H9 (cell line): ENCODE data around the gene BCAR3. TPM values are rescaled to one million over a fixed set of nuclear protein-coding genes. Genes with fewer than 3 reads are reported as not detected.

Experiments used
- DNase-seq: peaks from one replicate; pipeline ENCODE4 v3.0.0-alpha.2; 2017
- H2AFZ ChIP-seq: one replicate; pipeline ENCODE4 v1.6.1; 2013; ENCODE audit warnings: mild to moderate bottlenecking, low read length, control low read depth, moderate library complexity
- H2AK5ac ChIP-seq: 2 replicates; pipeline ENCODE4 v1.6.1; 2013; ENCODE audit warnings: low read length, control low read depth, mixed read lengths; ENCODE audit not compliant: insufficient read length
- H2BK120ac ChIP-seq: one replicate; pipeline ENCODE4 v1.6.1; 2013; ENCODE audit warnings: low read depth, mild to moderate bottlenecking, low read length, control low read depth, inconsistent platforms; ENCODE audit not compliant: poor library complexity, severe bottlenecking
- H2BK12ac ChIP-seq: 2 replicates; pipeline ENCODE4 v1.6.1; 2013; ENCODE audit warnings: low read length, control low read depth, mixed read lengths, low read depth; ENCODE audit not compliant: insufficient read length
- H2BK15ac ChIP-seq: 2 replicates; pipeline ENCODE4 v1.6.1; 2013; ENCODE audit warnings: low read depth, low read length, control low read depth
- H2BK20ac ChIP-seq: one replicate; pipeline ENCODE4 v1.6.1; 2013; ENCODE audit warnings: low read depth, mild to moderate bottlenecking, low read length, control low read depth, inconsistent platforms; ENCODE audit not compliant: poor library complexity, severe bottlenecking
- H2BK5ac ChIP-seq: 2 replicates; pipeline ENCODE4 v1.6.1; 2013; ENCODE audit warnings: low read length, control low read depth, mixed read lengths; ENCODE audit not compliant: insufficient read length
- H3K14ac ChIP-seq: 2 replicates; pipeline ENCODE4 v1.6.1; 2013; ENCODE audit warnings: low read length, control low read depth; ENCODE audit not compliant: insufficient read depth
- H3K18ac ChIP-seq: 2 replicates; pipeline ENCODE4 v1.6.1; 2013; ENCODE audit warnings: low read depth, mild to moderate bottlenecking, mixed read lengths, low read length, control low read depth; ENCODE audit not compliant: insufficient read length
- H3K23ac ChIP-seq: 2 replicates; pipeline ENCODE4 v1.6.1; 2013; ENCODE audit warnings: low read length, control low read depth, mixed read lengths, low read depth; ENCODE audit not compliant: insufficient read length
- H3K23me2 ChIP-seq: 2 replicates; pipeline ENCODE4 v1.6.1; 2013; ENCODE audit warnings: low read depth, mild to moderate bottlenecking, mixed read lengths, low read length, control low read depth; ENCODE audit not compliant: insufficient read length, poor library complexity, severe bottlenecking
- H3K27ac ChIP-seq: 2 replicates; pipeline ENCODE4 v1.5.1; 2013; ENCODE audit warnings: low read length, control low read depth, mixed read lengths, low read depth; ENCODE audit not compliant: insufficient read length
- H3K27me3 ChIP-seq: 2 replicates; pipeline ENCODE4 v1.6.1; 2013; ENCODE audit warnings: low read length, control low read depth, inconsistent platforms; ENCODE audit not compliant: insufficient read depth
- H3K4ac ChIP-seq: 2 replicates; pipeline ENCODE4 v1.6.1; 2013; ENCODE audit warnings: low read depth, mild to moderate bottlenecking, control low read depth, inconsistent platforms, low read length, moderate library complexity
- H3K4me1 ChIP-seq: 2 replicates; pipeline ENCODE4 v1.6.1; 2013; ENCODE audit warnings: low read length, control low read depth, inconsistent platforms; ENCODE audit not compliant: insufficient read depth
- H3K4me2 ChIP-seq: 2 replicates; pipeline ENCODE4 v1.6.1; 2013; ENCODE audit warnings: low read length, control low read depth, mixed read lengths; ENCODE audit not compliant: insufficient read length, insufficient read depth
- H3K56ac ChIP-seq: 2 replicates; pipeline ENCODE4 v1.6.1; 2013; ENCODE audit warnings: low read depth, mild to moderate bottlenecking, mixed read lengths, low read length, control low read depth; ENCODE audit not compliant: insufficient read length
- H3K79me1 ChIP-seq: 2 replicates; pipeline ENCODE4 v1.6.1; 2013; ENCODE audit warnings: low read depth, mild to moderate bottlenecking, moderate library complexity, low read length, control low read depth, inconsistent platforms; ENCODE audit not compliant: insufficient read depth, poor library complexity, severe bottlenecking
- H3K79me2 ChIP-seq: 2 replicates; pipeline ENCODE4 v1.6.1; 2013; ENCODE audit warnings: low read length, control low read depth, inconsistent platforms; ENCODE audit not compliant: insufficient read depth
- H3K9ac ChIP-seq: 2 replicates; pipeline ENCODE4 v1.6.1; 2013; ENCODE audit warnings: low read length, control low read depth, mixed read lengths; ENCODE audit not compliant: insufficient read length; ENCODE audit errors: extremely low read depth
- H3K9me3 ChIP-seq: one replicate; pipeline ENCODE4 v1.6.1; 2013; ENCODE audit warnings: low read depth, low read length, inconsistent platforms; ENCODE audit not compliant: control insufficient read depth
- H3T11ph ChIP-seq: one replicate; pipeline ENCODE4 v1.6.1; 2013; ENCODE audit warnings: mild to moderate bottlenecking, low read length, control low read depth, inconsistent platforms
- H4K20me1 ChIP-seq: one replicate; pipeline ENCODE4 v1.6.1; 2013; ENCODE audit not compliant: control insufficient read depth, insufficient read length, insufficient read depth
- H4K5ac ChIP-seq: 2 replicates; pipeline ENCODE4 v1.6.1; 2013; ENCODE audit warnings: low read depth, mild to moderate bottlenecking, mixed read lengths, low read length, control low read depth; ENCODE audit not compliant: insufficient read length
- H4K8ac ChIP-seq: replicated peaks from 2 replicates; pipeline ENCODE4 v1.6.1; 2013; ENCODE audit warnings: low read length, control low read depth, mixed read lengths, low read depth; ENCODE audit not compliant: insufficient read length
- H4K91ac ChIP-seq: 2 replicates; pipeline ENCODE4 v1.6.1; 2013; ENCODE audit warnings: low read depth, mild to moderate bottlenecking, moderate library complexity, mixed read lengths, low read length, control low read depth; ENCODE audit not compliant: insufficient read length
- H3K27ac Mint-ChIP-seq, 3 experiments: 2 replicates in 2 of 3; 3 replicates in 1 of 3; pipeline ENCODE4 v1.8.0; 2020 to 2021; ENCODE audit warnings: mixed read lengths in 3 of 3, mild to moderate bottlenecking in 1 of 3, moderate library complexity in 1 of 3
- H3K27me3 Mint-ChIP-seq: 2 replicates; pipeline ENCODE4 v1.8.0; 2021; ENCODE audit warnings: low read depth, mild to moderate bottlenecking, moderate library complexity, mixed read lengths
- H3K36me3 Mint-ChIP-seq, 3 experiments: 2 replicates in 2 of 3; 3 replicates in 1 of 3; pipeline ENCODE4 v1.8.0; 2020 to 2021; ENCODE audit warnings: low read depth in 3 of 3, mixed read lengths in 3 of 3; ENCODE audit not compliant: insufficient read depth in 1 of 3
- H3K4me1 Mint-ChIP-seq, 2 experiments: 2 replicates each; pipeline ENCODE4 v1.8.0; 2020; ENCODE audit warnings: mixed read lengths in 2 of 2
- H3K4me3 Mint-ChIP-seq, 2 experiments: 2 replicates in 1 of 2; 3 replicates in 1 of 2; pipeline ENCODE4 v1.8.0; 2020 to 2021; ENCODE audit warnings: mild to moderate bottlenecking in 2 of 2, mixed read lengths in 2 of 2, moderate library complexity in 1 of 2
- H3K9me3 Mint-ChIP-seq, 2 experiments: 2 replicates in 1 of 2; 3 replicates in 1 of 2; pipeline ENCODE4 v1.8.0; 2020; ENCODE audit warnings: mild to moderate bottlenecking in 2 of 2, mixed read lengths in 2 of 2, moderate library complexity in 1 of 2
- CTCF ChIP-seq: fragments of 200-600 bp; sonication (generic); conservative IDR thresholded peaks from 3 replicates; pipeline ENCODE4 v1.8.0; 2021; ENCODE audit warnings: antibody characterized with exemption, mild to moderate bottlenecking
- WGBS: extraction: QIAGEN DNeasy Blood & Tissue Kit; methylation state at CpG from one replicate; pipeline ENCODE4 v1.1.7; 2013; ENCODE audit warnings: missing lambda C conversion rate, low lambda C conversion rate, mixed read lengths; ENCODE audit not compliant: insufficient read length; ENCODE audit errors: extremely low coverage; 5-methylcytosine and 5-hydroxymethylcytosine counted together
- total RNA-seq: library from RNA; stranded (reverse); gene quantifications from 2 replicates; pipeline ENCODE4 v1.2.1, GENCODE V29; 2021

BCAR3 gene
- total RNA-seq, 1 experiment from 2014 or later = 4.9 TPM

GRCh38 chr1:93578911-93579825 is 102.5 kb downstream of the BCAR3 start:
- H2AK5ac ChIP-seq = no peak overlapping the region
- no peak overlapping the region for H4K8ac ChIP-seq
- no peak overlapping the region for H3K4me2 ChIP-seq
- H3K79me1 ChIP-seq = no peaks in the 10 kb centered on the region
- H2BK20ac ChIP-seq = no peak overlapping the region
- H3K4ac ChIP-seq = no peak overlapping the region
- Mint-ChIP-seq H3K4me1 (peaks cover 10 to 15% of the 10 kb centered on the region in 2 experiments), H3K27me3 (no peaks in the 10 kb centered on the region), H3K9me3 (no peaks in the 10 kb centered on the region), H3K4me3 (no peak overlapping the region), H3K36me3 (peaks cover 3 to 31% (median 8%) of the 10 kb centered on the region in 3 experiments; a peak in 6 of 7 replicates), H3K27ac (peak overlapping the region in 2 of 3 experiments; percentile 48 to 57; a peak in 2 of 7 replicates)
- H3K4me1 ChIP-seq = no peaks in the 10 kb centered on the region
- no peak for DNase-seq
- H2BK120ac ChIP-seq = no peak overlapping the region
- no peaks in the 10 kb centered on the region for H3K9me3 ChIP-seq
- no peaks in the 10 kb centered on the region; the same call in 1 of the 2 replicates for H3K27me3 ChIP-seq
- H3K27ac ChIP-seq = no peak overlapping the region
- H3K14ac ChIP-seq = no peak overlapping the region
- H2BK15ac ChIP-seq = no peak overlapping the region
- no peaks in the 10 kb centered on the region for H3K23me2 ChIP-seq
- H3K9ac ChIP-seq = no peak overlapping the region
- H3K56ac ChIP-seq = no peak overlapping the region
- no CpG with 5 or more reads among the region's 11 CpGs for WGBS
- H4K5ac ChIP-seq = no peak overlapping the region
- H2BK12ac ChIP-seq = no peak overlapping the region
- no peak overlapping the region for H3T11ph ChIP-seq
- no peak overlapping the region for H3K18ac ChIP-seq
- no peak overlapping the region for H4K91ac ChIP-seq
- no peaks in the 10 kb centered on the region for H4K20me1 ChIP-seq
- no peak for TF ChIP-seq CTCF
- no peak overlapping the region for H3K23ac ChIP-seq
- H3K79me2 ChIP-seq = no peaks in the 10 kb centered on the region
- H2BK5ac ChIP-seq = no peak overlapping the region
- H2AFZ ChIP-seq = no peak overlapping the region
